K562 (cell line): ENCODE data around the gene KDM5A. TPM values are rescaled to one million over a fixed set of nuclear protein-coding genes. Genes with fewer than 3 reads are reported as not detected.

Experiments used
- ATAC-seq: fragments of 200-7000 bp; cut with Tn5 transposase; 3 replicates; pipeline ENCODE4 v1.9.1; 2020; ENCODE audit warnings: moderate library complexity
- BruUV-seq: library from RNA; stranded (reverse); fragments of 400-500 nt; replicated peaks from 2 replicates; lab custom pipeline; 2021; lab: Mats Ljungman, UMichigan
- CTCF ChIA-PET: fragments of 300-600 bp; formaldehyde crosslinking; extraction: SDS; loops from one replicate; lab custom pipeline; 2021; ENCODE audit warnings: low intra/inter-chr PET ratio; lab: Yijun Ruan, JAX
- POLR2A ChIA-PET: fragments of 300-600, 350-650 bp; sonication (Branson Sonifier 250); formaldehyde crosslinking; extraction: SDS; loops from one replicate; lab custom pipeline; 2021; ENCODE audit warnings: antibody characterized with exemption, inconsistent platforms; lab: Yijun Ruan, JAX
- DNase-seq, 4 experiments: peaks; one replicate each; pipeline versions ENCODE4 v3.0.0 to v3.0.0-alpha.2; 2011 to 2018; ENCODE audit warnings: low spot score in 3 of 4, mixed read lengths in 3 of 4; ENCODE audit errors: extremely low read depth in 1 of 4
- FAIRE-seq: peaks from 2 replicates; lab custom pipeline; 2011; peaks lifted over from hg19 to GRCh38; lab: Jason Lieb, UNC
- H2AFZ ChIP-seq: 2 replicates; pipeline ENCODE4 v1.6.0; 2011; ENCODE audit warnings: low read depth, low read length, control low read depth, inconsistent platforms
- H3K27ac ChIP-seq: fragments of 200-600 bp; 3 replicates; pipeline ENCODE4 v1.8.0; 2011; ENCODE audit warnings: low read depth, mild to moderate bottlenecking, control low read depth, inconsistent platforms, low read length, moderate library complexity, mixed read lengths; ENCODE audit errors: extremely low read depth
- H3K27me3 ChIP-seq, 2 experiments: fragments of 300-600 bp in 1 of 2; 2 replicates in 1 of 2; 3 replicates in 1 of 2; pipeline versions ENCODE4 v1.6.0 to v1.8.0; 2011; ENCODE audit warnings: inconsistent platforms in 2 of 2, low read length in 2 of 2, mild to moderate bottlenecking in 1 of 2, mixed read lengths in 1 of 2, moderate library complexity in 1 of 2; ENCODE audit not compliant: control insufficient read depth in 2 of 2, insufficient read depth in 2 of 2
- H3K36me3 ChIP-seq: fragments of 300-600 bp; 3 replicates; pipeline ENCODE4 v1.8.0; 2011; ENCODE audit warnings: mild to moderate bottlenecking, low read length, inconsistent platforms; ENCODE audit not compliant: control insufficient read depth, insufficient read depth
- H3K4me1 ChIP-seq, 2 experiments: fragments of 200-600 bp in 1 of 2; replicated peaks in 1 of 2; 2 replicates in 1 of 2; 3 replicates in 1 of 2; pipeline versions ENCODE4 v1.5.1 to v1.8.0; 2011; ENCODE audit warnings: inconsistent platforms in 2 of 2, low read length in 2 of 2, mild to moderate bottlenecking in 1 of 2, mixed read lengths in 1 of 2, moderate library complexity in 1 of 2; ENCODE audit not compliant: control insufficient read depth in 2 of 2, insufficient read depth in 2 of 2
- H3K4me2 ChIP-seq: 2 replicates; pipeline ENCODE4 v1.6.1; 2011; ENCODE audit warnings: low read length, control low read depth, inconsistent platforms, mixed read lengths; ENCODE audit not compliant: insufficient read depth
- H3K4me3 ChIP-seq: fragments of 200-600 bp; sonication (generic), shearing (Covaris generic); 2 replicates; pipeline ENCODE4 v1.5.1; 2016; ENCODE audit warnings: control low read depth, inconsistent platforms
- H3K79me2 ChIP-seq: fragments of 200-600 bp; 3 replicates; pipeline ENCODE4 v1.8.0; 2011; ENCODE audit warnings: low read length, inconsistent platforms; ENCODE audit not compliant: control insufficient read depth, insufficient read depth
- H3K9ac ChIP-seq, 2 experiments: 2 replicates each; pipeline versions ENCODE4 v1.6.0 to v1.6.1; 2011; ENCODE audit warnings: low read depth in 2 of 2, low read length in 2 of 2, control low read depth in 1 of 2, inconsistent platforms in 1 of 2, mild to moderate bottlenecking in 1 of 2, mixed read lengths in 1 of 2; ENCODE audit not compliant: insufficient read depth in 1 of 2
- H3K9me1 ChIP-seq: one replicate; pipeline ENCODE4 v1.6.0; 2011; ENCODE audit warnings: inconsistent platforms, mild to moderate bottlenecking, low read length, moderate library complexity; ENCODE audit not compliant: control insufficient read depth, insufficient read depth
- H3K9me3 ChIP-seq: replicated peaks from 2 replicates; pipeline ENCODE4 v1.5.1; 2011; ENCODE audit warnings: low read depth, low read length, inconsistent platforms; ENCODE audit not compliant: control insufficient read depth, insufficient read depth
- H4K20me1 ChIP-seq: replicated peaks from 2 replicates; pipeline ENCODE4 v1.6.1; 2011; ENCODE audit warnings: low read length, inconsistent platforms, mixed read lengths; ENCODE audit not compliant: control insufficient read depth, insufficient read depth
- CCNT2 ChIP-seq: IDR thresholded peaks from 2 replicates; pipeline ENCODE4 v1.6.1; 2011; ENCODE audit warnings: borderline replicate concordance, low read depth, mild to moderate bottlenecking, moderate library complexity, mixed read lengths, low read length; ENCODE audit not compliant: insufficient read length; ENCODE audit errors: extremely low read depth
- DPF2 ChIP-seq: fragments of 450-650 bp; IDR thresholded peaks from 2 replicates; pipeline ENCODE4 v1.6.1; 2016
- EHMT2 ChIP-seq: fragments of 450-650 bp; IDR thresholded peaks from 2 replicates; pipeline ENCODE4 v1.6.1; 2018; ENCODE audit warnings: antibody characterized with exemption
- ERF ChIP-seq: fragments of 450-650 bp; formaldehyde crosslinking; IDR thresholded peaks from 2 replicates; pipeline ENCODE4 v1.4.0; 2020; ENCODE audit warnings: mild to moderate bottlenecking, mixed read lengths
- GABPB2 ChIP-seq: fragments of 250-450 bp; sonication (Bioruptor Pico); conservative IDR thresholded peaks from 2 replicates; pipeline ENCODE4 v1.5.1; 2021; ENCODE audit warnings: mild to moderate bottlenecking
- JUNB ChIP-seq: fragments of 450-650 bp; formaldehyde crosslinking; conservative IDR thresholded peaks from 2 replicates; pipeline ENCODE4 v1.4.0; 2020; ENCODE audit warnings: mild to moderate bottlenecking
- NONO ChIP-seq, 2 experiments: fragments of 200-400 bp in 1 of 2; fragments of 450-650 bp in 1 of 2; formaldehyde crosslinking in 1 of 2; IDR thresholded peaks; 2 replicates each; pipeline ENCODE4 v1.6.1; 2017; ENCODE audit warnings: low read depth in 2 of 2, mild to moderate bottlenecking in 2 of 2, moderate library complexity in 2 of 2, low read length in 1 of 2
- NR2F6 ChIP-seq: fragments of 450-650 bp; formaldehyde crosslinking; IDR thresholded peaks from 2 replicates; pipeline ENCODE4 v1.4.0; 2020; ENCODE audit warnings: mild to moderate bottlenecking
- RFX7 ChIP-seq: fragments of 250-450 bp; sonication (Bioruptor Pico); IDR thresholded peaks from 2 replicates; pipeline ENCODE4 v1.5.1; 2021; ENCODE audit warnings: mild to moderate bottlenecking
- SMARCC2 ChIP-seq: fragments of 450-650 bp; IDR thresholded peaks from 2 replicates; pipeline ENCODE4 v1.6.1; 2017; ENCODE audit warnings: antibody characterized with exemption, moderate library complexity, mild to moderate bottlenecking, low read depth
- SMARCE1 ChIP-seq: fragments of 450-650 bp; IDR thresholded peaks from 2 replicates; pipeline ENCODE4 v1.7.1; 2016; ENCODE audit warnings: mild to moderate bottlenecking
- TARDBP ChIP-seq: fragments of 450-650 bp; IDR thresholded peaks from 2 replicates; pipeline ENCODE4 v1.6.1; 2016
- TCF7L2 ChIP-seq: fragments of 150-350 bp; IDR thresholded peaks from 2 replicates; pipeline ENCODE4 v1.6.1; 2016; ENCODE audit warnings: low read depth, mild to moderate bottlenecking, low read length, moderate library complexity
- TEAD2 ChIP-seq: fragments of 450-650 bp; IDR thresholded peaks from 2 replicates; pipeline ENCODE4 v1.6.1; 2016; ENCODE audit warnings: missing genetic modification characterization, control low read depth, missing compliant biosample characterization
- ZNF133 ChIP-seq: fragments of 250-450 bp; sonication (Bioruptor Pico); IDR thresholded peaks from 2 replicates; pipeline ENCODE4 v1.4.0; 2020; ENCODE audit warnings: mild to moderate bottlenecking
- ZSCAN29 ChIP-seq: fragments of 450-650 bp; IDR thresholded peaks from 2 replicates; pipeline ENCODE4 v1.6.1; 2017
- WGBS: fragments of 100-300 bp; shearing (Covaris generic); methylation state at CpG from one replicate; pipeline ENCODE4 v1.1.6; 2016; ENCODE audit warnings: low coverage, mixed read lengths; ENCODE audit not compliant: insufficient coverage; ENCODE audit errors: missing lambda C conversion rate; 5-methylcytosine and 5-hydroxymethylcytosine counted together
- in situ Hi-C: fragments of 300-500 bp; cut with MboI; formaldehyde crosslinking; loops from 4 replicates; pipeline ENCODE4 v1.15.0; 2018; ENCODE audit warnings: inconsistent platforms, mixed read lengths
- intact Hi-C: fragments of 100-400 bp; cut with micrococcal nuclease; formaldehyde crosslinking; loops from 2 replicates; pipeline ENCODE4 v1.14.2; 2022
- polyA plus RNA-seq, 8 experiments: library from polyadenylated mRNA; depleted of rRNA in 4 of 8; stranded (reverse) in 5 of 8; unstranded in 3 of 8; fragments of >200 nt; fragmentation: Nextera tagmentation in 2 of 8; fragmentation: Illumina TruSeq in 1 of 8; extraction: Ambion mirVana in 2 of 8; extraction: Trizol in 1 of 8; gene quantifications; 2 replicates each; pipeline versions ENCODE4 v1.2.1 to v1.2.3, GENCODE V29; 2011 to 2014; ENCODE audit warnings: inconsistent platforms in 1 of 8, missing spikeins in 1 of 8
- total RNA-seq, 7 experiments: library from RNA; depleted of rRNA in 6 of 7; stranded (reverse); fragments of >200 nt in 6 of 7; fragmentation: Illumina TruSeq in 2 of 7; extraction: Trizol in 2 of 7; gene quantifications; 2 replicates each; pipeline versions ENCODE4 v1.2.1 to v1.2.3, GENCODE V29; 2011 to 2021; ENCODE audit warnings: low replicate concordance in 1 of 7
- TF ChIP-seq, protein P1 (sequence below): fragments of 250-450 bp; sonication (Bioruptor Pico); IDR thresholded peaks from 2 replicates; pipeline ENCODE4 v1.8.0; 2022; ENCODE audit warnings: inconsistent platforms

The KDM5A gene
- total and polyA plus RNA-seq, 9 of the 15 experiments (the other 6 are each of a cell fraction or from before 2014, with no cell fraction given), result 5.5 to 35.1 (median 13.1) TPM

- ATAC-seq (no peak), DNase-seq (no peak), FAIRE-seq (no peak)
- H4K20me1 ChIP-seq, result no peaks in the 10 kb centered on the region
- peaks cover 48% of the 10 kb centered on the region; the same call in 2 of the 3 replicates for H3K36me3 ChIP-seq
- no peaks in the 10 kb centered on the region for H3K4me1 ChIP-seq
- H3K27me3 ChIP-seq, result no peaks in the 10 kb centered on the region
- ChIA-PET POLR2A (no interaction called here), CTCF (no interaction called here)
- no TSS peak for BruUV-seq
- H3K4me3 ChIP-seq, result no peak overlapping the region
- no peak for TF ChIP-seq NR2F6
- TF ChIP-seq ZSCAN29, result no peak
- TF ChIP-seq ZNF133, result no peak
- no peak for TF ChIP-seq TARDBP
- no peak for TF ChIP-seq DPF2
- TF ChIP-seq, protein P1, sequence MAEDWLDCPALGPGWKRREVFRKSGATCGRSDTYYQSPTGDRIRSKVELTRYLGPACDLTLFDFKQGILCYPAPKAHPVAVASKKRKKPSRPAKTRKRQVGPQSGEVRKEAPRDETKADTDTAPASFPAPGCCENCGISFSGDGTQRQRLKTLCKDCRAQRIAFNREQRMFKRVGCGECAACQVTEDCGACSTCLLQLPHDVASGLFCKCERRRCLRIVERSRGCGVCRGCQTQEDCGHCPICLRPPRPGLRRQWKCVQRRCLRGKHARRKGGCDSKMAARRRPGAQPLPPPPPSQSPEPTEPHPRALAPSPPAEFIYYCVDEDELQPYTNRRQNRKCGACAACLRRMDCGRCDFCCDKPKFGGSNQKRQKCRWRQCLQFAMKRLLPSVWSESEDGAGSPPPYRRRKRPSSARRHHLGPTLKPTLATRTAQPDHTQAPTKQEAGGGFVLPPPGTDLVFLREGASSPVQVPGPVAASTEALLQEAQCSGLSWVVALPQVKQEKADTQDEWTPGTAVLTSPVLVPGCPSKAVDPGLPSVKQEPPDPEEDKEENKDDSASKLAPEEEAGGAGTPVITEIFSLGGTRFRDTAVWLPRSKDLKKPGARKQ (CRISPR knock-in tag), result no peak
- no peak for TF ChIP-seq SMARCE1
- TF ChIP-seq ERF, result no peak
- TF ChIP-seq TEAD2 (tag), result no peak
- no peak for TF ChIP-seq RFX7 (CRISPR knock-in tag)
- no peak for TF ChIP-seq EHMT2
- TF ChIP-seq JUNB (CRISPR knock-in tag), result no peak
- TF ChIP-seq NONO (IDR thresholded peaks at IDR 0.05; ENCODE audit: low read depth in 2 of 2, low read length in 1 of 2), result no peak
- TF ChIP-seq CCNT2, result no peak
- no peak for TF ChIP-seq SMARCC2
- TF ChIP-seq TCF7L2, result no peak
- no peak for TF ChIP-seq GABPB2 (CRISPR knock-in tag)
- H3K9me1 ChIP-seq, result no peaks in the 10 kb centered on the region
- H3K27ac ChIP-seq, result no peak overlapping the region
- H3K9ac ChIP-seq, result no peak overlapping the region
- in situ Hi-C loops, result no loop called here
- intact Hi-C loops, result no loop called here
- H2AFZ ChIP-seq, result no peak overlapping the region
- H3K79me2 ChIP-seq, result no peaks in the 10 kb centered on the region; the same call in 2 of the 3 replicates
- 91% methylated on average over 2 of the region's 2 CpGs for WGBS
- H3K4me2 ChIP-seq, result no peak overlapping the region
- H3K9me3 ChIP-seq, result no peaks in the 10 kb centered on the region
Observed at GRCh38 chr12:366820-367219, 22.3 kb downstream of the KDM5A start.
